Breast epithelium (tissue), 4 donors: ENCODE measurements around the gene PATZ1. TPM values are rescaled to one million over a fixed set of nuclear protein-coding genes. Genes with fewer than 3 reads are reported as not detected.
A peak's percentile ranks its signal among the peaks of the same experiment; 100 is the strongest.
"Not testable (repeated sequence)": the region's sequence is repeated elsewhere in the genome, so short reads cannot be mapped to it uniquely, and the experiment has no call there.

Experiments
- DNase-seq, 2 donors: peaks; one replicate each; pipeline ENCODE4 v3.0.0-alpha.2; 2019; ENCODE audit warnings: low spot score in 2 of 2
- H3K27ac ChIP-seq, 2 donors: fragments of 200-600 bp; sonication (generic) in 1 of 2; one replicate each; pipeline ENCODE4 v1.5.1; 2016 to 2019; ENCODE audit warnings: mild to moderate bottlenecking in 1 of 2
- H3K27me3 ChIP-seq, 2 donors: fragments of 200-600 bp; sonication (generic) in 1 of 2; one replicate each; pipeline versions ENCODE4 v1.5.1 to v1.6.0; 2017 to 2019; ENCODE audit warnings: control low read depth in 1 of 2, mild to moderate bottlenecking in 1 of 2
- H3K36me3 ChIP-seq: fragments of 200-600 bp; one replicate; pipeline ENCODE4 v1.5.1; 2019
- H3K4me1 ChIP-seq, 2 donors: fragments of 200-600 bp; sonication (generic); one replicate each; pipeline ENCODE4 v1.5.1; 2016 to 2019; ENCODE audit warnings: control low read depth in 1 of 2
- H3K4me3 ChIP-seq, 3 donors: fragments of 200-600 bp; sonication (generic); 1 replicate in 2 of 3; 2 replicates in 1 of 3; pipeline ENCODE4 v1.5.1; 2016 to 2019; ENCODE audit warnings: mild to moderate bottlenecking in 3 of 3, moderate library complexity in 2 of 3
- H3K9me3 ChIP-seq, 2 donors: fragments of 200-600 bp; sonication (generic) in 1 of 2; one replicate each; pipeline ENCODE4 v1.5.1; 2016 to 2019; ENCODE audit warnings: control low read depth in 1 of 2
- POLR2A ChIP-seq: fragments of 450-650 bp; IDR thresholded peaks from one replicate; pipeline ENCODE4 v1.6.1; 2016; ENCODE audit warnings: antibody characterized with exemption, mild to moderate bottlenecking, moderate library complexity
- POLR2AphosphoS5 ChIP-seq, 3 donors: sonication (generic); formaldehyde crosslinking; IDR thresholded peaks; one replicate each; pipeline ENCODE4 v1.6.1; 2017; ENCODE audit warnings: antibody characterized with exemption in 3 of 3
- intact Hi-C: fragments of 100-400 bp; cut with DNase I; formaldehyde crosslinking; loops from one replicate; pipeline ENCODE4 v1.15.1; 2023; ENCODE audit warnings: low total_unique reads
- total RNA-seq, 3 donors: library from RNA; depleted of rRNA; stranded (reverse); fragments of >200 nt; gene quantifications; one replicate each; pipeline ENCODE4 v1.1.0, GENCODE V29; 2016
- TF ChIP-seq, protein P1 (sequence below), 3 donors: fragments of 450-650 bp; IDR thresholded peaks; one replicate each; pipeline ENCODE4 v1.5.1; 2016 to 2017; ENCODE audit warnings: antibody characterized with exemption in 3 of 3, mild to moderate bottlenecking in 3 of 3, moderate library complexity in 3 of 3

Gene PATZ1
- total RNA-seq, 3 donors from 2014 or later: 15.4 to 49.6 (median 40.6) TPM

DNA sequence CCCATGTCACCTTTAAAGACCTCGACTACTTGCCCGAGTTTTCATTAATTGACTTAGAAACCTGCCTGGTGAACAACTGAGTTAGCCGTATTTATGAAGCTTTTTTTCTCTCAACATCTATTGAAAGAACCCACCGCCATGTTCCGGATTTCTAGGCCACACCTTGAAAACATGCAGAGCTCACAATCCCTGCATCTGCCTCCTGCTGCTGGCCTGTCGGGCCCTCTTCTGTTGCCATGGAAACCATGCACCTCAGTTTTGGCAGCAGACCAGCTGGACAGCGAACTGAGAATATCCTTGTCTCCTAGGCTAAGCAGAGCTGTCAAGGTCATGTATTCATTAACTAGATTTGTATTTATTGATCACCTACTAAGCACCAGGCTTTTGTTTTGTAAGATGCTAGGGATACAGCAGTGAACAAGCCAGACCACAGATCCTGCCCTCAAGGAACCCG is 4.3 kb upstream of the PATZ1 start:
- no peak for DNase-seq
- H3K4me3 ChIP-seq: no peak overlapping the region
- H3K27ac ChIP-seq: no peak overlapping the region
- TF ChIP-seq, protein P1, sequence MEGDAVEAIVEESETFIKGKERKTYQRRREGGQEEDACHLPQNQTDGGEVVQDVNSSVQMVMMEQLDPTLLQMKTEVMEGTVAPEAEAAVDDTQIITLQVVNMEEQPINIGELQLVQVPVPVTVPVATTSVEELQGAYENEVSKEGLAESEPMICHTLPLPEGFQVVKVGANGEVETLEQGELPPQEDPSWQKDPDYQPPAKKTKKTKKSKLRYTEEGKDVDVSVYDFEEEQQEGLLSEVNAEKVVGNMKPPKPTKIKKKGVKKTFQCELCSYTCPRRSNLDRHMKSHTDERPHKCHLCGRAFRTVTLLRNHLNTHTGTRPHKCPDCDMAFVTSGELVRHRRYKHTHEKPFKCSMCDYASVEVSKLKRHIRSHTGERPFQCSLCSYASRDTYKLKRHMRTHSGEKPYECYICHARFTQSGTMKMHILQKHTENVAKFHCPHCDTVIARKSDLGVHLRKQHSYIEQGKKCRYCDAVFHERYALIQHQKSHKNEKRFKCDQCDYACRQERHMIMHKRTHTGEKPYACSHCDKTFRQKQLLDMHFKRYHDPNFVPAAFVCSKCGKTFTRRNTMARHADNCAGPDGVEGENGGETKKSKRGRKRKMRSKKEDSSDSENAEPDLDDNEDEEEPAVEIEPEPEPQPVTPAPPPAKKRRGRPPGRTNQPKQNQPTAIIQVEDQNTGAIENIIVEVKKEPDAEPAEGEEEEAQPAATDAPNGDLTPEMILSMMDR (IDR thresholded peaks at IDR 0.05): no peak
- TF ChIP-seq POLR2A: no peak
- no peak for TF ChIP-seq POLR2AphosphoS5 (IDR thresholded peaks at IDR 0.05)
- H3K27me3 ChIP-seq: no peaks in the 10 kb centered on the region
- H3K36me3 ChIP-seq: no peaks in the 10 kb centered on the region
- intact Hi-C loops: no loop called here
- no peaks in the 10 kb centered on the region for H3K9me3 ChIP-seq
- no peaks in the 10 kb centered on the region for H3K4me1 ChIP-seq

DNA sequence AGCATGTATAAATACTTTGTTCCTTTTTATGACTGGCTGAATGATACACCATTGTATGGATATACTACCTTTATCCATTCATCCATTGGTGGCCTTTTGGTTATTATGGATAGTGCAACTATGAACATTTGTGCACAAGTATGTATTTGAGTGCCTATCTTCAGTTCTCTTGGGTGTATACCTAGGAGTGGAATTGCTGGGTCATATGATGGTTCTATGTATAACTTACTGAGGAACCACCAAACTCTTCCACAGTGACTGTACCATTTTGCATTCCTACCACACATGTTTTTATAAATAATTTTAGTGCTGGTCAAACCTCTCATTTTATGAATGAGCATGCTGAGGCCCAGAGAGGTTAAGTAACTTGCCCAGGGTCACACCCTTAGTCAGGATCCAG is 3.8 kb upstream of the PATZ1 start:
- no peak for DNase-seq
- Histone ChIP-seq H3K9me3 (no peaks in the 10 kb centered on the region), H3K36me3 (no peaks in the 10 kb centered on the region), H3K27ac (no peak overlapping the region), H3K27me3 (no peaks in the 10 kb centered on the region), H3K4me3 (no peak overlapping the region), H3K4me1 (no peaks in the 10 kb centered on the region)
- TF ChIP-seq, protein P1 (IDR thresholded peaks at IDR 0.05): no peak
- no peak for TF ChIP-seq POLR2AphosphoS5 (IDR thresholded peaks at IDR 0.05)
- no peak for TF ChIP-seq POLR2A
- intact Hi-C loops: no loop called here

DNA sequence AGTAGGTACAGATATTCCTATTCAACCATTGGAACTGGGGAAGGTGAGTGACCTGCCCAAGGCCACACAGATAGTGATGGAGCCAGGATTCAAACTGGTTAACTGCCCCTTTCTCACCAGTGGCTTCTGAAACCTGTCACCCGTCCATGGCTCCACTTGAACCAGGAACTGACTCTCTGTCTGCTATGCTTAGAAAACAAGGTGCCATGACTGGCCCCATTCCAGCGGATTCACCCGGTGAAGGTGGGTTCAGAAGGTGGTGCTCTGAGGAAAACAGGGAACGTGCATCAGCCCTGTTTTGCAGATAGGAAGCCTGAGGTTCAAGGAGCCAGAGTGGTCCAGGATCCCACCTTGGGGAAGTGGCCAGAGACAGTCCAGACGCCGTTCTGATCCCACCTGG is 2.6 kb upstream of the PATZ1 start:
- intact Hi-C loops: no loop called here
- no peak overlapping the region for H3K27ac ChIP-seq
- TF ChIP-seq, protein P1 (IDR thresholded peaks at IDR 0.05): no peak
- TF ChIP-seq POLR2A: no peak
- no peak for TF ChIP-seq POLR2AphosphoS5 (IDR thresholded peaks at IDR 0.05)
- no peaks in the 10 kb centered on the region for H3K27me3 ChIP-seq
- no peaks in the 10 kb centered on the region for H3K36me3 ChIP-seq
- H3K9me3 ChIP-seq: no peaks in the 10 kb centered on the region
- H3K4me1 ChIP-seq: peaks cover 0 to 12% of the 10 kb centered on the region in 2 donors
- DNase-seq: no peak
- no peak overlapping the region for H3K4me3 ChIP-seq

DNA sequence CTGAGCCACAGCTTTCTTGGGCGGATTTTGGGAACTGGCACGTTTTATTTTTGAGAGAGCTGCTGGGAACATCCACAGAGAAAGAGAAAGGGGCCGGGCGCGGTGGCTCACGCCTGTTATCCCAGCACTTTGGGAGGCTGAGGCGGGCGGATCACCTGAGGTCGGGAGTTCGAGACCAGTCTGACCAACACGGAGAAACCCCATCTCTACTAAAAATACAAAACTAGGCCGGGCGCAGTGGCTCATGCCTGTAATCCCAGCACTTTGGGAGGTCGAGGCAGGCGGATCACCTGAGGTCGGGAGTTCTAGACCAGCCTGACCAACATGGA is 1.8 kb upstream of the PATZ1 start:
- H3K36me3 ChIP-seq, intact Hi-C loops, H3K27me3 ChIP-seq, DNase-seq, H3K9me3 ChIP-seq: not testable (repeated sequence)
- Histone ChIP-seq H3K27ac (peak overlapping the region; percentile 93), H3K4me3 (peak overlapping the region; percentile 70 to 75 (median 72)), H3K4me1 (peaks cover 0 to 18% of the 10 kb centered on the region in 2 donors)

DNA sequence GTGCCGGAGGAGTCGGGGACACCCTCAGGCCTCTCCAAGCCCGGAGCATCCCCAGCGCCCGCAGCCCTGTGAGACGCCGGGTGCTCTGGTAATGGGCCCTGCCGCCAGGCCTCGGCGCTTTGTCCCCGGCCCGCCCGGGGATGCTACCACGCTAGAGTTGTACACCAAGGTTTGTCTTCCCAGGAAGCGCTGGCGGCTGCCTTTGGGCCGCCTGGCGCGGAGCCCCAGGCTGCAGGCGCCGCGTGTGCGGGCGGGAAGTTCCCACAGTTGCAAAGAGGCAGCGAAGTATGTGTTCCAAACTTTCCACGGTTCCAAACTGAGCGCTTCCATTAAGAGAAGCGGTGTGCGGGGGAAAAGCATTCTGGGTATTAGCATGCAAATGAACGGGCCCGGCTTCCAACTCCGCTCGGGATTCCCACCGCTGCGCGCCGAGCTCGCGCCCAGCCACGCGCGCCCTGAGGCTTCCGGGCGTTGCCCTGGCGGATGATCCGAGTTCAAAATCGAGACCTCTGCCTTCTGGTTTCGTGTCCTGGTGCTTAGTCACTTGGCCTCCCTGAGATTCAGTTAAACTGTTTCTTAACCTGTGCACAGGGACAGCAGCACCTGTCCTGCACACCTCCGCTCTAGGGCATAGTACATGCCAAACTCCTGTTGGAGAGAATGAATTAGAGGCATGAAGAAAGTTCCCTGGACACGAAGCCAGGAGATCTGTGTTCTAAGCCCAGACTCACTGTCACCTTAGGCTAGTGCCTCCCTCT is 1.3 kb upstream of the PATZ1 start:
- Histone ChIP-seq H3K9me3 (no peaks in the 10 kb centered on the region), H3K4me3 (peak overlapping the region; percentile 70 to 75 (median 72)), H3K4me1 (peaks cover 0 to 21% of the 10 kb centered on the region in 2 donors), H3K27me3 (no peaks in the 10 kb centered on the region), H3K36me3 (no peaks in the 10 kb centered on the region), H3K27ac (peak overlapping the region; percentile 93)
- TF ChIP-seq, protein P1 (IDR thresholded peaks at IDR 0.05): no peak
- peak in 2 of 3 donors; percentile 27 to 36 for TF ChIP-seq POLR2AphosphoS5 (IDR thresholded peaks at IDR 0.05)
- TF ChIP-seq POLR2A: no peak
- DNase-seq: peak; percentile 47 to 75
- intact Hi-C loops: no loop called here
